Caco-2 (cell line): Measurements from ENCODE around the gene MEF2C. TPM values are rescaled to one million over a fixed set of nuclear protein-coding genes. Genes with fewer than 3 reads are reported as not detected.

Experiments used
- BruUV-seq: library from RNA; stranded (reverse); fragments of 400-500 nt; replicated peaks from 2 replicates; lab custom pipeline; 2021; lab: Mats Ljungman, UMichigan
- CTCF ChIA-PET: fragments of 300-600 bp; sonication (Branson Sonifier 250); formaldehyde crosslinking; loops from one replicate; lab custom pipeline; 2022; ENCODE audit warnings: antibody characterized with exemption; lab: Charles Lee
- POLR2A ChIA-PET: fragments of 300-600 bp; sonication (Branson Sonifier 250); formaldehyde crosslinking; loops from one replicate; lab custom pipeline; 2022; ENCODE audit warnings: antibody characterized with exemption; lab: Charles Lee
- DNase-seq, 2 experiments: peaks; one replicate each; pipeline versions ENCODE4 v3.0.0 to v3.0.0-alpha.2; 2020 to 2022
- H3K27me3 ChIP-seq: replicated peaks from 2 replicates; pipeline ENCODE4 v1.6.0; 2011; ENCODE audit warnings: low read length; ENCODE audit not compliant: control insufficient read depth, insufficient read depth
- H3K36me3 ChIP-seq: 2 replicates; pipeline ENCODE4 v1.5.1; 2011; ENCODE audit warnings: low read length; ENCODE audit not compliant: control insufficient read depth, insufficient read depth
- H3K4me1 ChIP-seq: fragments of 250-450 bp; sonication (Bioruptor Pico); 2 replicates; pipeline ENCODE4 v1.5.1; 2020; ENCODE audit warnings: mild to moderate bottlenecking
- H3K4me3 ChIP-seq: 2 replicates; pipeline ENCODE4 v1.5.1; 2011; ENCODE audit warnings: low read depth, mild to moderate bottlenecking, control low read depth, low read length
- H3K9me3 ChIP-seq: fragments of 250-450 bp; sonication (Bioruptor Pico); 2 replicates; pipeline ENCODE4 v1.5.1; 2020; ENCODE audit warnings: mild to moderate bottlenecking, moderate library complexity
- H3K27ac Mint-ChIP-seq: one replicate; pipeline ENCODE4 v1.8.0; 2022; ENCODE audit warnings: mixed read lengths; ENCODE audit not compliant: unreplicated experiment
- H3K27me3 Mint-ChIP-seq: one replicate; pipeline ENCODE4 v1.8.0; 2022; ENCODE audit warnings: mixed read lengths; ENCODE audit not compliant: insufficient read depth, unreplicated experiment
- H3K36me3 Mint-ChIP-seq: one replicate; pipeline ENCODE4 v1.8.0; 2022; ENCODE audit warnings: mild to moderate bottlenecking, mixed read lengths; ENCODE audit not compliant: insufficient read depth, unreplicated experiment
- H3K4me1 Mint-ChIP-seq: one replicate; pipeline ENCODE4 v1.8.0; 2022; ENCODE audit warnings: low read depth, mixed read lengths; ENCODE audit not compliant: unreplicated experiment
- H3K4me3 Mint-ChIP-seq: one replicate; pipeline ENCODE4 v1.8.0; 2022; ENCODE audit warnings: mild to moderate bottlenecking, moderate library complexity, mixed read lengths; ENCODE audit not compliant: unreplicated experiment
- H3K9me3 Mint-ChIP-seq: one replicate; pipeline ENCODE4 v1.8.0; 2022; ENCODE audit warnings: mixed read lengths; ENCODE audit not compliant: unreplicated experiment
- intact Hi-C: fragments of 100-400 bp; cut with micrococcal nuclease; formaldehyde crosslinking; loops from one replicate; pipeline ENCODE4 v1.10.0; 2022; ENCODE audit not compliant: unreplicated experiment
- total RNA-seq: library from RNA; stranded (reverse); gene quantifications from 2 replicates; pipeline ENCODE4 v1.2.3, GENCODE V29; 2022
- TF ChIP-seq, protein P1 (sequence below), 2 experiments: fragments of 200-600 bp in 1 of 2; IDR thresholded peaks; 1 replicate in 1 of 2; 2 replicates in 1 of 2; pipeline versions ENCODE4 v1.5.1 to v1.8.0; 2011 to 2022; ENCODE audit warnings: antibody characterized with exemption in 1 of 2, control low read depth in 1 of 2, inconsistent platforms in 1 of 2, low read depth in 1 of 2, low read length in 1 of 2, mild to moderate bottlenecking in 1 of 2, moderate library complexity in 1 of 2; ENCODE audit not compliant: insufficient read depth in 1 of 2, severe bottlenecking in 1 of 2, unreplicated experiment in 1 of 2

Gene MEF2C
- total RNA-seq, 1 experiment from 2014 or later: 1.5 TPM

DNA sequence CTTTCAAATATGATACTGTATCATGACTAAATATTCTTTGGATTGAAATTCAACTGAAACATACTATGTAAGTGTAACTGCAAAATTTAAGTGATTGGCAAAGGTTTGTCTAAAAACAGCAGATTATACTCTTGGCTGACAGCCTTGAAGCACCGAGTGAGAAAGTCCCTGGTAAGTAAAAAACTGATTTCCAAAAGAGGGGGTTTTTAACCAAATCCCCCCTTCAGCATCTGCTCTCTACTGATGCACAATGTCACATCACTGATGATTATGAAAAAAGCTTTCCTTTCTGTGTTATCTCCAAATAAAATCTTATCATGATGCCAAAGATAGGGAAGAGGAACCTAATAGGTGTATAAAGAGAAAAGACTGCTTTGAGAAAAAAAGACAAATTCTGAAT is 141.0 kb downstream of the MEF2C start:
- POLR2A ChIA-PET: no interaction called here
- Mint-ChIP-seq H3K9me3 (no peaks in the 10 kb centered on the region), H3K27ac (no peak overlapping the region), H3K4me1 (peaks cover 7% of the 10 kb centered on the region), H3K36me3 (no peaks in the 10 kb centered on the region), H3K4me3 (no peak overlapping the region), H3K27me3 (no peaks in the 10 kb centered on the region)
- Histone ChIP-seq H3K4me3 (no peak overlapping the region), H3K9me3 (0 out of 2 replicates have a peak, but pooled peaks cover 5% of the 10 kb centered on the region), H3K36me3 (no peaks in the 10 kb centered on the region), H3K27me3 (no peaks in the 10 kb centered on the region), H3K4me1 (peaks cover 16% of the 10 kb centered on the region)
- CTCF ChIA-PET: no interaction called here
- TF ChIP-seq, protein P1, sequence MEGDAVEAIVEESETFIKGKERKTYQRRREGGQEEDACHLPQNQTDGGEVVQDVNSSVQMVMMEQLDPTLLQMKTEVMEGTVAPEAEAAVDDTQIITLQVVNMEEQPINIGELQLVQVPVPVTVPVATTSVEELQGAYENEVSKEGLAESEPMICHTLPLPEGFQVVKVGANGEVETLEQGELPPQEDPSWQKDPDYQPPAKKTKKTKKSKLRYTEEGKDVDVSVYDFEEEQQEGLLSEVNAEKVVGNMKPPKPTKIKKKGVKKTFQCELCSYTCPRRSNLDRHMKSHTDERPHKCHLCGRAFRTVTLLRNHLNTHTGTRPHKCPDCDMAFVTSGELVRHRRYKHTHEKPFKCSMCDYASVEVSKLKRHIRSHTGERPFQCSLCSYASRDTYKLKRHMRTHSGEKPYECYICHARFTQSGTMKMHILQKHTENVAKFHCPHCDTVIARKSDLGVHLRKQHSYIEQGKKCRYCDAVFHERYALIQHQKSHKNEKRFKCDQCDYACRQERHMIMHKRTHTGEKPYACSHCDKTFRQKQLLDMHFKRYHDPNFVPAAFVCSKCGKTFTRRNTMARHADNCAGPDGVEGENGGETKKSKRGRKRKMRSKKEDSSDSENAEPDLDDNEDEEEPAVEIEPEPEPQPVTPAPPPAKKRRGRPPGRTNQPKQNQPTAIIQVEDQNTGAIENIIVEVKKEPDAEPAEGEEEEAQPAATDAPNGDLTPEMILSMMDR (IDR thresholded peaks at IDR 0.05; ENCODE audit: insufficient read depth in 1 of 2, low read depth in 1 of 2, low read length in 1 of 2, severe bottlenecking in 1 of 2, unreplicated experiment in 1 of 2): no peak
- intact Hi-C loops: loop anchor here (5.0 kb wide), 1 partner anchor 140 kb away; the partner anchor contains the start of gene MEF2C
- BruUV-seq: no TSS peak
- DNase-seq: no peak

DNA sequence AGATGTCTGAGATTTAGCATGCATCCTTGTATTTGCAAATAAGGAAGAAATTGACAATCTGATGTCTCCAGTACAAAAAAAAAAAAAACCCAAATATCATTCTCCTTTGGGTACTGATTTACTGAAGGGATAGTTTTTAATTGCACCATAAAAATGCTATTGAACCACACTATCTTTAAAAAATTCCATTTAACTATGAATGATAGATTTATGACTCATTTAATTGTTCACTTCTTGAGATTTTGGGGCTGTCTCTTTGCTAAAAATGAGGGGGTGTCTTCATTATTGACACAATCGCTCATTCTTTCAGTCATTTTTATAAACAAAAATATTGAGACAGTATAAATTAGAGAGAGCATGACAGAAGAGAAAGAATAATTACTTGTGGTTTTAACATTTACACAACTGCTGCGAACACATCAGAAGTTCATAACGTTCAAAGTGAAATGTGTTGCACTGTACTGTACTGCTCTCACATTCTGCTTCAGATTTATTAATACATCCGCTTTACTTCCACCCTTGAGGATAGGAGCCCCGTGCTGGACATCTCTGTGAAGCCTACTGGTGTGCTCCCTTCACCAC is 142.3 kb downstream of the MEF2C start:
- TF ChIP-seq, protein P1 (IDR thresholded peaks at IDR 0.05; ENCODE audit: insufficient read depth in 1 of 2, low read depth in 1 of 2, low read length in 1 of 2, severe bottlenecking in 1 of 2, unreplicated experiment in 1 of 2): no peak
- Mint-ChIP-seq H3K27me3 (no peaks in the 10 kb centered on the region), H3K36me3 (no peaks in the 10 kb centered on the region), H3K4me3 (no peak overlapping the region), H3K4me1 (peaks cover 7% of the 10 kb centered on the region), H3K27ac (no peak overlapping the region), H3K9me3 (no peaks in the 10 kb centered on the region)
- Histone ChIP-seq H3K4me1 (peaks cover 16% of the 10 kb centered on the region), H3K9me3 (0 out of 2 replicates have a peak, but pooled peaks cover 5% of the 10 kb centered on the region), H3K36me3 (no peaks in the 10 kb centered on the region), H3K4me3 (no peak overlapping the region), H3K27me3 (no peaks in the 10 kb centered on the region)
- DNase-seq: no peak
- intact Hi-C loops: loop anchor here (5.0 kb wide), 1 partner anchor 142 kb away; the partner anchor contains the start of gene MEF2C
- ChIA-PET POLR2A (no interaction called here), CTCF (no interaction called here)
- no TSS peak for BruUV-seq

DNA sequence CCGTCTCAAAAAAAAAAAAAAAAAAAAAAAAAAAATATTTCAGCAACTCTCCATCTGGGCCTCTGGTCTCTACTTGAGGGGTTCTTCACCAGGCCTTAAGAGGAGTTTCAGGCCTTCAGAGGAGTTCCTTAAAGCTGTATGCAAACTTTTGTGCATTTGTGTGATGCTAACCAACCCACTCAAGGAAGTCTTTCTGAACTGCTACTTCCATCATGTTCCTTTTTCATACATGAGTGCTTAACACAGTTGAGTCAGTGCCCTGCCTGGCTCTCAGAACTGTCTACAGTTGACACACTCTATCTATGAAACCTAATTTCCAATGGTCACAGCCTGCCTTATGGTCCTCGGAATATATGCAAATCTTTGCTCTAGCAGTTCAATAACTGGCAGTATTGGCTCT is 146.5 kb downstream of the MEF2C start:
- no peaks in the 10 kb centered on the region for H3K4me1 ChIP-seq
- no peaks in the 10 kb centered on the region for H3K36me3 ChIP-seq
- H3K4me1 Mint-ChIP-seq: no peaks in the 10 kb centered on the region
- H3K9me3 Mint-ChIP-seq: no peaks in the 10 kb centered on the region
- CTCF ChIA-PET: no interaction called here
- intact Hi-C loops: no loop called here
- POLR2A ChIA-PET: no interaction called here
- H3K9me3 ChIP-seq: no peaks in the 10 kb centered on the region
- H3K27me3 Mint-ChIP-seq: no peaks in the 10 kb centered on the region
- BruUV-seq: no TSS peak
- no peaks in the 10 kb centered on the region for H3K27me3 ChIP-seq
- H3K27ac Mint-ChIP-seq: no peak overlapping the region
- no peak for DNase-seq
- no peak overlapping the region for H3K4me3 ChIP-seq
- no peaks in the 10 kb centered on the region for H3K36me3 Mint-ChIP-seq
- TF ChIP-seq, protein P1 (IDR thresholded peaks at IDR 0.05; ENCODE audit: insufficient read depth in 1 of 2, low read depth in 1 of 2, low read length in 1 of 2, severe bottlenecking in 1 of 2, unreplicated experiment in 1 of 2): no peak
- H3K4me3 Mint-ChIP-seq: no peak overlapping the region
